GM10266 (cell line): Measurements from ENCODE around the gene MRPL27.

Experiments
- DNase-seq: peaks from one replicate; pipeline ENCODE4 v3.0.0; 2012; ENCODE audit errors: extremely low spot score
- CTCF ChIP-seq: IDR thresholded peaks from 2 replicates; pipeline ENCODE4 v1.5.1; 2012; ENCODE audit warnings: mild to moderate bottlenecking, low read depth; ENCODE audit not compliant: control insufficient read depth, insufficient read depth; ENCODE audit errors: missing control alignments

The MRPL27 gene

GRCh38 chr17:50348522-50349242, 24.3 kb downstream of the MRPL27 start:
- DNase-seq = no peak
- no peak for TF ChIP-seq CTCF

GRCh38 chr17:50347894-50348291, 25.1 kb downstream of the MRPL27 start:
- TF ChIP-seq CTCF = no peak

GRCh38 chr17:50347117-50347893, 25.7 kb downstream of the MRPL27 start:
- no peak for TF ChIP-seq CTCF
- DNase-seq = no peak

More at GRCh38 chr17:50347894-50348291, 25.1 kb downstream of the MRPL27 start:
- no peak for DNase-seq

- peak; percentile 80 for DNase-seq
These were observed 26.5 kb downstream of the MRPL27 start for GRCh38 chr17:50346313-50347116.

GRCh38 chr17:50345432-50346312, 27.3 kb downstream of the MRPL27 start, which contains the start of gene XYLT2:
TSS of gene XYLT2 (plus strand) at chr17:50346126. CDS start at chr17:50346141, 15 bp downstream.
- peak; percentile 99 for DNase-seq
- no peak for TF ChIP-seq CTCF

More at GRCh38 chr17:50346313-50347116, 26.5 kb downstream of the MRPL27 start:
- no peak for TF ChIP-seq CTCF

GRCh38 chr17:50344731-50345365, 28.1 kb downstream of the MRPL27 start:
- TF ChIP-seq CTCF = no peak
- peak; percentile 24 for DNase-seq
